HG03095 (cell line): ENCODE results near the gene ANKRA2.
"Not testable (repeated sequence)": the region's sequence is repeated elsewhere in the genome, so short reads cannot be mapped to it uniquely, and the experiment has no call there.

Source experiments
- ATAC-seq: cut with Tn5 transposase; IDR thresholded peaks from one replicate; pipeline ENCODE4 v1.9.1; 2021; ENCODE audit warnings: moderate library complexity; ENCODE audit not compliant: unreplicated experiment

ANKRA2 gene

GRCh38 chr5:73552642-73553041, 12.8 kb downstream of the ANKRA2 start:
- no peak for ATAC-seq

DNA sequence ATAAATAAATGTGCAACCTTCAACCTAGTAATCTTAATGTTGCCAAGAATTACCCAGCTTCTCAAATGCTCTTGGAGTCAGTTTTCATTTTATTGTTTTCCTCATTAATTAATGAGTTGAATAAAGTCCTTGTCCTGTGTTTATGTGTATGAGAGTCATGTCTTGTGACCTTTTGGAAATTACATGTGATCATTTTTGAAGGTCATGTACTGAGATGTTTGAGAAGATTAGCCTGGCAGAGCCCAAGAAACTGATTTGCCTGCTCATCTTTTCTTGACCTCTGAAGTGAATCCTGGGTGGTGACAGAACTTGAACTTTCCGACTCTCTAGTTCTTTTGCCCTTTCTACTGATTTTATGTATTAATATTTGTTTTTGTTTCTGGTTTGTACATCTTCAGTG, 15.4 kb downstream of the ANKRA2 start:
- ATAC-seq, result no peak

DNA sequence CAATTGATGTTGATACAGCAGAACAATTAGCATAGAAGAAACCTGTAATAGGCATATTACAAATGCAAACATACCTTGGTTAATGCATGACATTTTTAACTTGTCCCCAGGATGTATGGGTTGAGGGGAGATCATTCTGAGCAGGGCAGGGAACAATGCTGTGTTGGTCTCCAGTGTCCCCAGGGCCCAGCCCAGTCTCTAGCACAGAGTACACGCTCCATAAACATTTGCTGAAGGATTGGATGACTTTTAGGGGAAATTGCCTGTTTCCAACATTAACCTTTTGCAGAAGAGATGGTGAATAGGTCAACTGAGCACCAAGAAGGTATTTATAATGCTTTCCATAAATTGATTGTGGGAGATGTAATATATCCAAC, 20.0 kb downstream of the ANKRA2 start:
- no peak for ATAC-seq

GRCh38 chr5:73544429-73545402, 20.7 kb downstream of the ANKRA2 start:
- no peak for ATAC-seq

DNA sequence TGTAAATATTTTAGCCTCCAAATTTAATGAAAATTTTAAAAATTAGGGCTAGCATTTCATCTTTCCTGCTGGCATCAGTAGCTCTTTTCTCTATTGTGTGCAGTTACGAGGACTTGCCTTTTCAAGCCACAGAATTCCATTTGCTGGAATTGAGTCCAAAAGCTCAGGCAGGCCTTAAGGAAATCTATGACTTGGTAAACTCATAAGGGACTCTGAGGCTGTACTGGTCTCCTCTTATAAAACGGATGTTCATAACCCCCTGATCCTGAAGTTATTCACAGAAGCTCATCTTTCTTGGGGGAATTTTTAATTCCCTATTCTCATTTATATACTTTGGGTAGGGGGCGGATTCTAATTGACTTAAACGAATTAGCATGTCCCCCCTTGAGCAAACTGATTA, 23.4 kb downstream of the ANKRA2 start:
- ATAC-seq, result no peak

DNA sequence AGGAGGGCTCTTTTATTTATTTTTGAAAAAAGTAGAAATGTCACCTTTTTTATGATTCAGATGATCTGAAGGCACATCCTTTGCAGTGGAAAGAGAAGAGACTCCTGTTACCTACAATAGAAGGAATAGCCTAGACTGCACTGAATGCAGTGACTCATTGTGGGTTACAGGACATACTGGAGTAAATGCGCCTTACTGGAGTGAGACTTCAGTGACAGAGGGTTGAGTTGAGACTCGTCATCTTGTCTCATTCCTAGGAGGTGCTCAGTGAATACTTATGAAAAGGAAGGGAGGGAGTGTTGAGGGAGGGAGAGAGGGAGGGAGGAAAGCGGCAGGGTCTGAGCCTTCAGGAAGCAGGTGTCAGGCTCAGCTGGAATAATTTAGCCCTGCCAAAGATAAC, 25.2 kb downstream of the ANKRA2 start:
- ATAC-seq, result no peak

DNA sequence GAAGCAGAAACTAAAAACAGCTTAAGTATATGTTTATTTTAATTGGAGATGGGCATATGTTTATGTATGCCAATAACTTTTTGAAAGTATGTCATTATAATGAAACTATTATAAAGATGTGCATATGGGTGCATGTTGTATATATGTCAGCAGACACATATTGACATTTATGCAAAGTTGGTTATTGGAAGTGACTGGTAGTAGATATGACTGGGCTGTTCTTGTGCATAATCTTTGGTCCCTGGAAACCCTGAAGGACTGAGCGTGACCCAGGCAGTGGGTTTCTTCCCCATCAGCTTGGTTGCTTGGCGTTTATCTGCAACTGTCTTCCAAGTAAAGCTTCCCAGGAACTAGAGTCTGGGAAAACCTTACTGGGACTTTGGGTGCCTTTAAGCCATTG, 25.7 kb downstream of the ANKRA2 start:
- no peak for ATAC-seq

GRCh38 chr5:73534971-73535370, 30.5 kb downstream of the ANKRA2 start:
- ATAC-seq, result no peak

DNA sequence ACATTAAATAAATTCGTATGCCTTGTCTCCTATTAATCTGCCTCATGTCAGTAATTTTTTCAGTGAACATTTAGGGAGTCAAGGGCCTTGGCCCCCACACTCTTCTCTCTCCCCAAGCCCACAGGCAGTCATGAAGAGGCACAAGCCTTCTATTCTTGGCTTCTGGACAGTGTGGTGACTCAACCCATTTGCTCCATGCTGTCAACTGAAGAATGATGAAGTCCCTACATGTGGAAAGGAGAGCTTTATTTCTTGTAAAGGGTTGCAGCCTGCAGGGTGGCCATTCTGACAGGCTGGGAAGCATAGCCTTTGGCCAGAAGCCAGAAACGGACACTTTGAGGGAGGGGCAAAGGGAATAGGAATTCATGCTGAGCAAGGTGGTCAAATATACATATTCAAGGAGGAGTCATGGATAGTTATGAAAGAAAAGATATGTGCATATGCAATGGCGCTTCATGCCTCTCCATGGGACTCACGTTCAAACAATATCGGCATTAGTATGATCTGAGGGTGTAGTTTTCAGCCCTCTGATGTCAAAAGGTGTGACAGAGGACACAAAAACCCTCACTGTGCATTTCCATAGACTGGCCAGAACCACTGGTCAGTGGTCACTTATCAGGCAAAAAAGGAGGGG, 31.3 kb downstream of the ANKRA2 start:
- ATAC-seq, result no peak

- ATAC-seq, result no peak
Measured at GRCh38 chr5:73532195-73532594, 33.2 kb downstream of the ANKRA2 start.

DNA sequence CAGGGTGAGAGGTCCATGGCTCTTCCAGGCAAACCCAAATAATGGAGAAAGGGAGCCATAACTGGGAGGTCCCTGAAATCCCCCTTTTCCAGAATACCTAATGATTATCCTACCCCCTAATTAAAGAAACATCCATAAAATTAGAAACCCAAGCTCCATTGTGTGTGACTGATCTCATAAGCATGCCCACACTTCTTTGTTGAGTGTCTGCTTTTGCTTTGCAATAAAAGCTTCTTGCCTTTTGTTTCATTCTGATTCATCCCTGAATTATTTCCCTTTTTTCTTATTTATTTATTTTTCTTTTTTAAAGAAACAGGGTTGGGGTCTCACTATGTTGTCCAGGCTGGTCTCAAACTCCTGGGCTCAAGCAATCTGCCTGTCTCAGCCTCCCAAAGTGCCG, 34.1 kb downstream of the ANKRA2 start:
- no peak for ATAC-seq

GRCh38 chr5:73529081-73529480, 36.4 kb downstream of the ANKRA2 start:
- ATAC-seq, result no peak

DNA sequence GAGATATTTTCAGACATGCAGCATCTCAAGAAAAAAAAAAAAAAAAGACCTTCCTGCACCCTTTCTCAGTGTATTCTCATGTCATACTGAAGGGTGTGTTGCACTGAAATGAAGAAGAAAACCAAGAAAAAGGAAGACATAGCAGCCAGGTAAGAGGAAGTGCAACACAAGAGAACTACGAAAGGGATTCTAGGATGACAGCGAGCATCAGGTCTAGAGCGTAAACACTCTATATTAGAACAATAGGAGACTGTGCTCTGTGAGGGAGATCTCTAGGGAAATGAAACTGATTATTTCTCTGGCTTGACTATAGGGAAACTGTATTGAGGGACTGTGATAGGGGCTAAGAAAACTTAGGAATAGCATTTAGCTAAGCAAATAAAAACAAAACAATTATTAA, 37.2 kb downstream of the ANKRA2 start:
- no peak for ATAC-seq

GRCh38 chr5:73525606-73526203, 39.7 kb downstream of the ANKRA2 start:
- no peak for ATAC-seq

DNA sequence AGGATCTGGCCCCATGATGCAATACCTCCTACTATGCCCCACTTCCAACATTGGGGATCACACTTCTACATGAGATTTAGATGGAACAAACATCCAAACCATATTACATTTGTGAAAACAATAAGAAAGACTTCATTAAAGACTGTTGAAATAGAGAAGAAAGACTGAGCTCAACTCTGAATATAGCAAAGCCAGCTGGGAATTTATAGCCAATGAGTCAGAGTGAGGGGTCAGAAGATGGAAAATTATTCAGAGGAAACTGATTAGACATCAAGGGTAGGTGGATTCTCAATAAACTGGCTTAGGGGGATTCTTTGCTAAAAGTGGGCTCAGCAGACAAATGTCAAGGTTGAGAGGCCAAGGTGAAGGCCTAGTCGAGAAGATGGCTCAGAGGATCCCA, 41.6 kb downstream of the ANKRA2 start:
- no peak for ATAC-seq

- no peak for ATAC-seq
Measured at GRCh38 chr5:73522989-73523388, 42.5 kb downstream of the ANKRA2 start.

- peak; percentile 97 for ATAC-seq
Measured at GRCh38 chr5:73519531-73520283, 45.7 kb downstream of the ANKRA2 start.

- ATAC-seq, result no peak
Measured at GRCh38 chr5:73515232-73515631, 50.2 kb downstream of the ANKRA2 start.

DNA sequence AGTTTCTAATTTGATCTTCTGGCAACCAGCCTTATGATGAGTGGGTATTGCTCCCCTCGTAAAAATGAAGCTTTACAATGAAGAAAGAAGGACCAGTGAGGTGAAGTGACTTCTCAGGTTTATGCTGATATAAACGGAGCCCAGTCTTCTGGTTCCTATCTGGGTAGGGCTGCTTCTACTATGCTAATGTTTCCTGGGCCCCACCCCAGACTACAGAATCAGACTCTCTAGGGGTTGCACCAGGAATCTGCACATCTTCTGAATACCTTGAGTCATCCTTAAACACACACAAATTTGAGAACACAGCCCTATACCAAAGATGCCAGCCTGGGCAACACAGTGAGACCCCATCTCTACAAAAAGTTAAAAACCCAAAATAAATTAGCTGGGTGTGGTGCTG, 51.0 kb downstream of the ANKRA2 start:
- no peak for ATAC-seq

DNA sequence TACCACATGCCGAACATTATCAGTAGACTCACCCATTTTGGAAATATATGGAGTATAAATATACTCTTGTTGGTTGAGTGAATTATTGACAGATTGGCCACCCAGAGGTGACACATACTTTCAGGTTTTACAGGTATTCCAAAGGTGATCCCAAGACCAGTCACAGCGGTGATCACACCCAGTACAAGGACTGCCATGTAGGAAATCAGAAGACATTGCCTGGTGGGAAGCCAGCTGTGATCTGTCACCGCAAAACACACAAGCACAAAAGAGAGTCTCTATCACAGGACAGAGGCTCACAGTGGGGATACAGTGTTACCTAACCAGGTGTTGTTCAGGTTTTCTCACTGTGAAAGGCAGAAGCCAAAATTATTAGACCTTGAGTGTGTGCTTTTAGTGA, 51.4 kb downstream of the ANKRA2 start:
- ATAC-seq, result no peak

- not testable (repeated sequence) for ATAC-seq
Measured at GRCh38 chr5:73508521-73508920, 56.9 kb downstream of the ANKRA2 start.
